ENCODE results near the gene GABRG2. TPM values are rescaled to one million over a fixed set of nuclear protein-coding genes. Genes with fewer than 3 reads are reported as not detected.

Gene GABRG2
- polyA plus RNA-seq, 4 donors, result 0.11 to 0.22 (median 0.18) TPM; not detected in 1

DNA sequence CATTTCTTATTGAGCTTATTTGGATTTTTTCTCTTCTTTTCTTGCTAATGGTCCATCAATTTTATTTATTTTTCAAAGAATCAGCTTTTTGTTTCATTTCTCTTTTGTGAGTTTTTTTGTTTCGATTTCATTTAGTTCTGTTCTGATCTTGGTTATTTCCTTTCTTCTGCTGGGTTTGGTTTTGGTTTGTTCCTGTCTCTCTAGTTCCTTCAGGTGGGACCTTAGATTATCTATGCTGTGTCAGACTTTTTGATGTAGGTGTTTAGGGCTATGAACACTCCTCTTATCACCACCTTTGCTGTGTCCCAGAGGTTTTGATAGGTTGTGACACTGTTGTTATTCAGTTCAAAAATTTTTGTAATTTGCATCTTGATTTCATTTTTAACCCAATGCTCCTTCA lies 119.8 kb downstream of the GABRG2 start:
- DNase-seq (ENCODE audit: low read depth in 4 of 4, low spot score in 2 of 4), result no peak

- DNase-seq (ENCODE audit: low read depth in 4 of 4, low spot score in 2 of 4), result no peak
Measured at GRCh38 chr5:162189719-162190118, 122.1 kb downstream of the GABRG2 start.

GRCh38 chr5:162193012-162193411 lies 125.4 kb downstream of the GABRG2 start:
- no peak for DNase-seq (ENCODE audit: low read depth in 4 of 4, low spot score in 2 of 4)

GRCh38 chr5:162196351-162196750 lies 128.8 kb downstream of the GABRG2 start:
- DNase-seq (ENCODE audit: low read depth in 4 of 4, low spot score in 2 of 4), result no peak

DNA sequence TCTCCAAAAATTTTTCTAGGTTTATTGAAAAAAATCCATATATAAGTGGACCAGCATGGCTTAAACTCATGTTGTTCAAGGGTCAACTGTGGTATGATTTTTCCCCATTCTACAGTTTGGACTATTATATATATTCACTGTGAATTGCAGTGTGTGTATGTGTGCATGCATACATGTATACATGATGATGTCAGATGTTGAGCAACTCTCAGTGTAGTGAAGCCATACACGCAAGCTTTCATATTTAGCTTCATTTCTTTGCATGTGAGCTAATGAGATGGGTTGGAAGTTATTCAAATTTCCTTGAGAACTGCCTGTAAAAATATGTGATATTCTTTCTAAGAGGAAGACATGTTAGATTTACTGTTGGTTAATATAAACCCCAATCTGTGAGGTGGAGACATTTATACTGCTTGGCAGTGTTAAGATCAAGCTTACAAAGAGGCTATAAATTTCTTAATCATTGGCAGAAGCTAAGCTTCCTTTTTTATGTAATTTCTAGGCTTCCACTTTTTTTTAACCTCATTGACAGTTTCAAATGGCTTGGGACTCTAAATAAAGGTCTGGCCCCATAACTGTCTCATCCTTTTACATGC lies 134.8 kb downstream of the GABRG2 start:
- no peak for DNase-seq (ENCODE audit: low read depth in 4 of 4, low spot score in 2 of 4)

Other genes with a start within 250 kb of the GABRG2 start
- gene GABRA1, start 219.7 kb upstream of the GABRG2 start, polyA plus RNA-seq (ENCODE audit: insufficient read length in 4 of 4), result under 1 TPM in 1 of 4 donors, not detected in 3; 0.09 TPM

All from left renal cortex interstitium (tissue), 4 donors.